ENCODE results near the gene P2RX5.
"Not testable (repeated sequence)": the region's sequence is repeated elsewhere in the genome, so short reads cannot be mapped to it uniquely, and the experiment has no call there.

The P2RX5 gene

GRCh38 chr17:3695723-3696411 is at the start of gene P2RX5:
P2RX5 (minus strand) TSS chr17:3696155; CDS start chr17:3696005, 150 bp downstream.
- no peaks in the 10 kb centered on the region for H3K9me3 Mint-ChIP-seq
- peaks cover 34% of the 10 kb centered on the region for H3K4me1 Mint-ChIP-seq (ENCODE audit: low read depth)
- peak within 1 kb of the TSS; percentile 88 for H3K4me3 Mint-ChIP-seq
- peak within 1 kb of the TSS; percentile 89 for H3K27ac Mint-ChIP-seq
- peaks cover under 1% of the 10 kb centered on the region for H3K36me3 Mint-ChIP-seq (ENCODE audit: low read depth)
- H3K27me3 Mint-ChIP-seq: no peaks in the 10 kb centered on the region

- no peaks in the 10 kb centered on the region for H3K9me3 Mint-ChIP-seq
- peaks cover 25% of the 10 kb centered on the region for H3K4me1 Mint-ChIP-seq (ENCODE audit: low read depth)
- no peaks in the 10 kb centered on the region for H3K27me3 Mint-ChIP-seq
- no peak overlapping the region for H3K27ac Mint-ChIP-seq
- no peak overlapping the region for H3K4me3 Mint-ChIP-seq
- H3K36me3 Mint-ChIP-seq (ENCODE audit: low read depth): no peaks in the 10 kb centered on the region
These were observed 49.1 kb upstream of the P2RX5 start for GRCh38 chr17:3745071-3745470.

- H3K4me3 Mint-ChIP-seq: no peak overlapping the region
- peaks cover 35% of the 10 kb centered on the region for H3K4me1 Mint-ChIP-seq (ENCODE audit: low read depth)
- H3K27me3 Mint-ChIP-seq: peaks cover 4% of the 10 kb centered on the region
- no peak overlapping the region for H3K27ac Mint-ChIP-seq
- no peaks in the 10 kb centered on the region for H3K36me3 Mint-ChIP-seq (ENCODE audit: low read depth)
- no peaks in the 10 kb centered on the region for H3K9me3 Mint-ChIP-seq
These were observed 48.1 kb upstream of the P2RX5 start for GRCh38 chr17:3744014-3744413.

DNA sequence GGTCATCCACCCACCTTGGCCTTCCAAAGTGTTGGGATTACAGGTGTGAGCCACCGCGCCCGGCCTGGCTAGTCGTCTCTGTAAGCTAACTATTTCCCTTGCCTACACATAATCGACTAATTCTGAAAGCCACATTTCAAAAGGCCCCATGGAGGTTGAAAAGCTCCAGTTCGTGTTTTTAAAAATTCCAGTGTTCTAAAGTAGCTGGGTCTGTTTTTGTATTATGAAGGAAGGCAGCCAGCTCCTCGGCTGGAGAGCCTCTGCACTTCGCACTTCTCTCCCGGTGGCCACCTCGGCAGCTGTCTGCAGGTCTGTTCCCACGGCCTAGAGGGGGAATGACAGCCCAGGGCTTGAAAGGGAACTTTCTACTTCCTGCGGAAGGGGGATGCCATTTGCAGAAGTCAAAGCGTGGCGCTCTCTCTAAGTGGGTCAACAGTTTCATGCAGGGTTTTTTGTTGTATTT is 44.7 kb upstream of the P2RX5 start:
- peak overlapping the region; percentile 79 for H3K27ac Mint-ChIP-seq
- H3K9me3 Mint-ChIP-seq: no peaks in the 10 kb centered on the region
- peak overlapping the region; percentile 43 for H3K4me3 Mint-ChIP-seq
- H3K36me3 Mint-ChIP-seq (ENCODE audit: low read depth): no peaks in the 10 kb centered on the region
- peaks cover 8% of the 10 kb centered on the region for H3K27me3 Mint-ChIP-seq
- H3K4me1 Mint-ChIP-seq (ENCODE audit: low read depth): peaks cover 42% of the 10 kb centered on the region

DNA sequence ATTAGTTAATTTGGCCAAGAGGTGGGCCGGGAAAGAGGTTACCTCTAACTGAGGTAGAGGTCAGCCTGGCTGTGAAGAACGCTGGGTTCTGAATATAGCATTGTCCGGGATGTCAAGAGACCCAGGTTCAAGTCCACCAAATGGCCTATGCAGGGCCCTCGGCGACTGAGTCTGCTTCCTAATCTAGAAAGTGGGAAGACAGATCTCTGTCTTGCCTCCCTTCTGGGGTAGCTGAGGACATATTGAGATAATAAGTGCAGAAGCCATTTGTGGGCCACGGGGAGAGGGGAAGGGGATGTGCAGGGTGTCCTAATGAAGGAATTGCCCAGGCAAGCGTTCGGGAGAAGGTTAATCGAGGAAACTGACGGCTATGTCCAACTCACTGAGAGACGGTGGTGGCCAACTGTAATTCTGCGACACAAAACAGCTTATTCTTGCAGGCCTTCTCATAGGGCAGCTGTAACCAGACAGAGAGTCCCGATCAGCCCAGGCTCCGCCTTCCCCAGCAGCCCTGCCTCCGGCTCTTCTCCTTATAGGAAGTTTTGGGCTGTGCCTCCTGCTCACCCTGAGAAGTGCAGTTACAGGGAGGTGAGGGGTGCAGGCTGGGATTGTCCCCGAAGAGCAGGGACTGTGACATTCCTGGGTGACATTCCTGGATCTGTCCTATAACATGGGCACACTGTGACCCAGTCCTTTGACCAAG is 43.6 kb upstream of the P2RX5 start:
- H3K27ac Mint-ChIP-seq: peak overlapping the region; percentile 59
- no peak overlapping the region for H3K4me3 Mint-ChIP-seq

DNA sequence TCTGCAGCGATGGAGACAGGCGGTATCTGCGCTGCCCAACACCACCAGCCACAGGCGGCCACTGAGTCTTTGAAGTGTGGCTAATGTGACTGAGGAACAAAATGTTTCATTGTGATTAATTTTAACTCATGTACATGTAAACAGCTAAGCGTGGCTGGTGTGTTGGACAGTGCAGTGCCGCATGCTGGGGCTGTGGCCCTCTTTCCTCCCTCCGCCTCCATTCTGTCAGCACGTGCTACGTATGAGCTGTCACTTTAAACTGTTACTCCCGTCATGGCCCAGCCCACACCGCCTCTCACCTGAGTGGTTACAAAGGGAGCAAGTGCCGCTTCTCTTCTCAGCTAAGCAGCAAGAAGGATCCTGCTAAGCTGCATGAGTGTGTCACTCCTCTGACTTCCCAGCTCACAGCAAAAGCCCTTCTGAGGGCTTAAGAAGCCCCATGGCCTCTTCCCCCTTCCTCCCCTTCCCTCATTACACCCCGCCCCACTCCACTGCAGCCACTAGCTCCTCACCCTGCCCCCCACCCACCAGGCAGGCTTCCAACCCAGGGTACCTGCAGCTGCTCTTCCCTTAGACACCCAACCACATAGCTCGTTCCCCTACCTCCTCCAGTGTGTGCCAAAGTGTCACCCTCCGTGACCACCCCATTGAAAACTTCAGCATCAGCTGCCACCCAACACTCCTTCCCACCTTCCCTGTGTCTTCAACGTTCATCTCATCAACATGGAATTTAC is 42.8 kb upstream of the P2RX5 start:
- Mint-ChIP-seq H3K27ac (peak overlapping the region; percentile 59), H3K4me3 (no peak overlapping the region), H3K9me3 (no peaks in the 10 kb centered on the region), H3K27me3 (peaks cover 8% of the 10 kb centered on the region), H3K36me3 (ENCODE audit: low read depth) (no peaks in the 10 kb centered on the region), H3K4me1 (ENCODE audit: low read depth) (peaks cover 42% of the 10 kb centered on the region)

More for the DNA sequence above, 43.6 kb upstream of the P2RX5 start:
- peaks cover 42% of the 10 kb centered on the region for H3K4me1 Mint-ChIP-seq (ENCODE audit: low read depth)
- no peaks in the 10 kb centered on the region for H3K9me3 Mint-ChIP-seq
- no peaks in the 10 kb centered on the region for H3K36me3 Mint-ChIP-seq (ENCODE audit: low read depth)
- H3K27me3 Mint-ChIP-seq: peaks cover 8% of the 10 kb centered on the region

DNA sequence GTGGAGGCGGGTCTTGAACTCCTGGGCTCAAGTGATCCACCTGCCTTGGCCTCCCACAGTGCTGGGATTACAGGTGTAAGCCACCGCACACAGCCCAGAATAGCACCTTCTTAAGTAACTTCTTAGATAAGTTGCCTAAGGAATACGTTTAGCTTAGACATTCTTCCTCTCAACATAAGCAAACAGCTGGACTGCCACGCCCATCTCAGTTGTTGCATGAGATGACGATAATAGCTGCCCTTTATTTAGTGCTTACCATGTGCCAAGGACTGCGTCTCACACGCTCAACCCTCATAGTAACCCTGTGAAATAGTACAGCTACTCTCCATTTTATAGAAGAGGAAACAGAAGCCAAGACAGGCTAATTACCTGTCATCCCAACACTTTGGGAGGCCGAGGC is 39.6 kb upstream of the P2RX5 start:
- Mint-ChIP-seq H3K9me3 (no peaks in the 10 kb centered on the region), H3K27me3 (peaks cover 8% of the 10 kb centered on the region), H3K27ac (no peak overlapping the region), H3K4me1 (ENCODE audit: low read depth) (peaks cover 31% of the 10 kb centered on the region), H3K36me3 (ENCODE audit: low read depth) (no peaks in the 10 kb centered on the region), H3K4me3 (no peak overlapping the region)

- not testable (repeated sequence) for H3K27me3 Mint-ChIP-seq; H3K9me3 Mint-ChIP-seq; H3K27ac Mint-ChIP-seq; H3K36me3 Mint-ChIP-seq (ENCODE audit: low read depth); H3K4me3 Mint-ChIP-seq
- H3K4me1 Mint-ChIP-seq (ENCODE audit: low read depth): peaks cover 25% of the 10 kb centered on the region
These were observed 38.9 kb upstream of the P2RX5 start for GRCh38 chr17:3734911-3735276.

DNA sequence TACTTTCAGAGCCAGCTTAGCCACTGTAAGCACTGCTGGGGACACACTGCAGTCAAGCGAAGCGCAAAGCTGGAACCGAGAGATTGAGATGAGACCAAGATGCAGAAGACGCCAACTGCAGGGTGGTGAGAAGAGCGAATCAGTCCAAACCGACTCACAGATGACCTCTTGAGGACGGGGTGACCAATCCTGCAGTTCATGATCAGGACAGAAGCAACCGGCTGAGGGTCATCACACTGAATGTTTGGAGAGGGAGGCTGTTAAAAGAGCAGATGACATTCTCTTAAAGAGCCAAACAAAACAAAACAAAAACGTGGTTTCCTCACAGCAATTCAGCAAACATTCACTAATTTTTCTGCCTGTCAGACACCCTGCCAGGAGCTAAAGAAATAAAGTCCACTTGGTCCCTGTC is 36.3 kb upstream of the P2RX5 start:
- no peak overlapping the region for H3K27ac Mint-ChIP-seq
- peaks cover 4% of the 10 kb centered on the region for H3K27me3 Mint-ChIP-seq
- H3K4me3 Mint-ChIP-seq: no peak overlapping the region
- H3K36me3 Mint-ChIP-seq (ENCODE audit: low read depth): peaks cover 12% of the 10 kb centered on the region
- H3K9me3 Mint-ChIP-seq: no peaks in the 10 kb centered on the region
- H3K4me1 Mint-ChIP-seq (ENCODE audit: low read depth): peaks cover 4% of the 10 kb centered on the region

GRCh38 chr17:3730881-3731429 is 35.0 kb upstream of the P2RX5 start:
- H3K36me3 Mint-ChIP-seq (ENCODE audit: low read depth): peaks cover 21% of the 10 kb centered on the region
- H3K27me3 Mint-ChIP-seq: no peaks in the 10 kb centered on the region
- H3K4me1 Mint-ChIP-seq (ENCODE audit: low read depth): peaks cover 12% of the 10 kb centered on the region
- no peak overlapping the region for H3K4me3 Mint-ChIP-seq
- no peak overlapping the region for H3K27ac Mint-ChIP-seq
- H3K9me3 Mint-ChIP-seq: no peaks in the 10 kb centered on the region

- Mint-ChIP-seq H3K36me3 (ENCODE audit: low read depth) (peaks cover 32% of the 10 kb centered on the region), H3K9me3 (no peaks in the 10 kb centered on the region), H3K4me3 (no peak overlapping the region), H3K27ac (no peak overlapping the region), H3K4me1 (ENCODE audit: low read depth) (peaks cover 22% of the 10 kb centered on the region), H3K27me3 (no peaks in the 10 kb centered on the region)
These were observed 33.9 kb upstream of the P2RX5 start for GRCh38 chr17:3729881-3730280.

- not testable (repeated sequence) for H3K27me3 Mint-ChIP-seq, H3K4me3 Mint-ChIP-seq, H3K27ac Mint-ChIP-seq, H3K9me3 Mint-ChIP-seq
- H3K36me3 Mint-ChIP-seq (ENCODE audit: low read depth): peaks cover 38% of the 10 kb centered on the region
- H3K4me1 Mint-ChIP-seq (ENCODE audit: low read depth): peaks cover 30% of the 10 kb centered on the region
These were observed 32.1 kb upstream of the P2RX5 start for GRCh38 chr17:3728099-3728498.

DNA sequence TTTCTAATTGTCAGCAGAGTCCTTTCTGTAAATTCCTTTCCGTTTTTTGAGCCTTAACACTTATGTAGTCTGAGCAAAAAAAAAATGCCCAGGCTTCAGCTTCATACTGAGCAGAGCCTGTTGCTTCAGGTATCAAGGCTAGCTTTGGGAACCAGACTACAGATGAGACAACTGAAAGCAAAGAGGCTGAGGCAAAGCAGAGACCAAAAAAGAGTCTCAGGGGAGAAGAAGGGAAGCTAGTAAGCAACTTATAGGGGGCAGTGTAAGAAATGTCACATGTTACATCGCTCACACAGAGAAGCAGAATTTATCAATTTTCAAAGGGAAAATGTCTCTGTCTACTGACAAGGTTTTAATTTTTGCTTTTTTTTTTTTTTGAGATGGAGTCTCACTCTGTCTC is 31.1 kb upstream of the P2RX5 start:
- Mint-ChIP-seq H3K27me3 (no peaks in the 10 kb centered on the region), H3K4me1 (ENCODE audit: low read depth) (peaks cover 38% of the 10 kb centered on the region), H3K36me3 (ENCODE audit: low read depth) (peaks cover 45% of the 10 kb centered on the region), H3K9me3 (no peaks in the 10 kb centered on the region), H3K27ac (peak overlapping the region; percentile 55), H3K4me3 (peak overlapping the region; percentile 40)

- Mint-ChIP-seq H3K36me3 (ENCODE audit: low read depth) (peaks cover 58% of the 10 kb centered on the region), H3K9me3 (no peaks in the 10 kb centered on the region), H3K27me3 (no peaks in the 10 kb centered on the region), H3K4me3 (peak overlapping the region; percentile 95), H3K27ac (peak overlapping the region; percentile 78), H3K4me1 (ENCODE audit: low read depth) (peaks cover 61% of the 10 kb centered on the region)
These were observed 28.6 kb upstream of the P2RX5 start for GRCh38 chr17:3724378-3725077.

Data from stimulated activated naive CD8-positive, alpha-beta T cell treated with anti-CD3 and anti-CD28 coated beads, Interleukin-15, Interleukin-2, amounts not matched to agents 100 ng/mL and 50 ng/mL, for 24 hours (primary cell).